Osteoblast (primary cell): ENCODE measurements around the gene ADAMTS17. TPM values are rescaled to one million over a fixed set of nuclear protein-coding genes. Genes with fewer than 3 reads are reported as not detected.

Source experiments
- DNase-seq: peaks from one replicate; pipeline ENCODE4 v3.0.0; 2011; ENCODE audit warnings: low spot score, mixed read lengths; ENCODE audit not compliant: insufficient read length; ENCODE audit errors: missing footprints
- H2AFZ ChIP-seq: 2 replicates; pipeline ENCODE4 v1.6.0; 2011; ENCODE audit warnings: mild to moderate bottlenecking, low read length
- H3K27ac ChIP-seq: 2 replicates; pipeline ENCODE4 v1.5.1; 2011; ENCODE audit warnings: mild to moderate bottlenecking, low read depth, low read length, moderate library complexity
- H3K27me3 ChIP-seq: 2 replicates; pipeline ENCODE4 v1.6.0; 2012; ENCODE audit warnings: mild to moderate bottlenecking, control low read depth, inconsistent platforms, low read length, moderate library complexity; ENCODE audit not compliant: insufficient read depth
- H3K36me3 ChIP-seq: 2 replicates; pipeline ENCODE4 v1.5.1; 2011; ENCODE audit warnings: mild to moderate bottlenecking, low read length, control low read depth, moderate library complexity; ENCODE audit not compliant: insufficient read depth
- H3K4me1 ChIP-seq: 2 replicates; pipeline ENCODE4 v1.5.1; 2011; ENCODE audit warnings: mild to moderate bottlenecking, low read length, control low read depth, moderate library complexity; ENCODE audit not compliant: insufficient read depth
- H3K4me2 ChIP-seq: 2 replicates; pipeline ENCODE4 v1.6.0; 2011; ENCODE audit warnings: mild to moderate bottlenecking, low read length; ENCODE audit not compliant: insufficient read depth
- H3K4me3 ChIP-seq: fragments of 200-600 bp; sonication (generic); 3 replicates; pipeline ENCODE4 v1.5.1; 2012; ENCODE audit warnings: mild to moderate bottlenecking, low read length, inconsistent platforms; ENCODE audit not compliant: insufficient read depth
- H3K79me2 ChIP-seq: 2 replicates; pipeline ENCODE4 v1.6.0; 2012; ENCODE audit warnings: mild to moderate bottlenecking, low read length, control low read depth, inconsistent platforms; ENCODE audit not compliant: insufficient read depth
- H3K9me3 ChIP-seq: 2 replicates; pipeline ENCODE4 v1.5.1; 2011; ENCODE audit warnings: low read depth, low read length, control low read depth
- H4K20me1 ChIP-seq: 2 replicates; pipeline ENCODE4 v1.6.0; 2012; ENCODE audit warnings: mild to moderate bottlenecking, low read length, control low read depth; ENCODE audit not compliant: insufficient read depth
- CTCF ChIP-seq: IDR thresholded peaks from 2 replicates; pipeline ENCODE4 v1.5.1; 2011; ENCODE audit warnings: mild to moderate bottlenecking, low read depth, low read length, moderate library complexity; ENCODE audit errors: extremely low read depth
- total RNA-seq: library from RNA; depleted of rRNA; stranded (reverse); fragments of >200 nt; gene quantifications from 2 replicates; pipeline ENCODE4 v1.2.3, GENCODE V29; 2012

ADAMTS17 gene
- total RNA-seq, 1 donor = under 0.01 TPM

- Histone ChIP-seq H3K79me2 (no peaks in the 10 kb centered on the region), H3K4me2 (no peak overlapping the region), H2AFZ (no peak overlapping the region), H3K36me3 (no peaks in the 10 kb centered on the region), H3K27me3 (no peaks in the 10 kb centered on the region), H3K27ac (no peak overlapping the region), H4K20me1 (no peaks in the 10 kb centered on the region), H3K9me3 (peaks cover 4% of the 10 kb centered on the region), H3K4me3 (no peak overlapping the region), H3K4me1 (no peaks in the 10 kb centered on the region)
- DNase-seq = no peak
- no peak for TF ChIP-seq CTCF
Measured at GRCh38 chr15:100175406-100176114, 166.2 kb downstream of the ADAMTS17 start.

- Histone ChIP-seq H3K4me1 (no peaks in the 10 kb centered on the region), H2AFZ (no peak overlapping the region), H3K27ac (no peak overlapping the region), H3K4me2 (no peak overlapping the region), H3K4me3 (no peak overlapping the region), H3K36me3 (no peaks in the 10 kb centered on the region), H3K9me3 (peaks cover 4% of the 10 kb centered on the region), H3K79me2 (no peaks in the 10 kb centered on the region), H4K20me1 (no peaks in the 10 kb centered on the region), H3K27me3 (no peaks in the 10 kb centered on the region)
- TF ChIP-seq CTCF = no peak
- DNase-seq = no peak
Measured at GRCh38 chr15:100174904-100175275, 166.9 kb downstream of the ADAMTS17 start.

DNA sequence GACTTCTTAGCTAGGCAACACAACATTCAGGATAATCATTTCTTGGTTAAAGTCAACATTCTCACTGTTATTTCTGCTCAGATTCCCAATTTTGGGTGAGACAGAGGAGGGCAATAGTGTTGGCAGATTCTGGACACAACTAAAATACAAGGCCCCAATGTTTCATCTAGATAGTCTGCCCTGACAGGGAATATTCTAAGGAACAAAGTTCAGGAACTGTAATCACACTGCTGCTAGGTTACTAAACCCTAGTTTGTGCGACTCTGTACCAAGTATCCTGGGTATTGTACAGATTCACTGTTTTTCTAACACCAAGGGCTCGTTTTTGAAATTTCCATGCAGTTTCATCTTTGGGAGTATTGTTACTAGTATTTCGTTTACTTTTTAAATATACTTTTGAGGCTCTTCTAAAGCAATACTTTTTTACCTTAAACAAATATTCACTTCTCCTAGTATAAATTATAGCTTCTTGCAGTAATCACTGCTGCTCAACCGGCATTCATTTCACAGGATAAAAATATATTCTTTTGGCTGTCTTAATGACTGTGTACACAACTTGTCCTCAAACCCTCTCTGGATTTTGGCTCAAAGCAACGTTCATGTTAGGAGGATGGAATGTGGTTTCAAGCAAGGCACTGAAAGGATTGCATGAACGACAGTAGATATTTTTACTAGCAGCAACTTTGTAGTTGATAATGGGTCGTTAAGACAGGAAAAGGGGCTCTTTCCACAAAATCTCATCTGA, 167.4 kb downstream of the ADAMTS17 start:
- Histone ChIP-seq H3K36me3 (no peaks in the 10 kb centered on the region), H3K4me1 (no peaks in the 10 kb centered on the region), H3K4me2 (no peak overlapping the region), H3K27me3 (no peaks in the 10 kb centered on the region), H3K9me3 (peaks cover 4% of the 10 kb centered on the region), H4K20me1 (no peaks in the 10 kb centered on the region), H3K4me3 (no peak overlapping the region), H3K79me2 (no peaks in the 10 kb centered on the region), H3K27ac (no peak overlapping the region), H2AFZ (no peak overlapping the region)
- TF ChIP-seq CTCF = no peak
- DNase-seq = no peak

- no peak overlapping the region for H3K4me3 ChIP-seq
- peaks cover 4% of the 10 kb centered on the region for H3K9me3 ChIP-seq
- no peak overlapping the region for H2AFZ ChIP-seq
- H3K4me2 ChIP-seq = no peak overlapping the region
- no peaks in the 10 kb centered on the region for H3K36me3 ChIP-seq
- H3K4me1 ChIP-seq = no peaks in the 10 kb centered on the region
- no peaks in the 10 kb centered on the region for H4K20me1 ChIP-seq
- no peak overlapping the region for H3K27ac ChIP-seq
- no peaks in the 10 kb centered on the region for H3K27me3 ChIP-seq
- no peak for TF ChIP-seq CTCF
- no peak for DNase-seq
- H3K79me2 ChIP-seq = no peaks in the 10 kb centered on the region
Measured at GRCh38 chr15:100172356-100173024, 169.3 kb downstream of the ADAMTS17 start.
